H1 (cell line): ENCODE results near the gene TSSC4. TPM values are rescaled to one million over a fixed set of nuclear protein-coding genes. Genes with fewer than 3 reads are reported as not detected.

Experiments
- CTCF ChIA-PET: fragments of 300-600 bp; sonication (Branson Sonifier 250); formaldehyde crosslinking; loops from one replicate; lab custom pipeline; 2021; ENCODE audit not compliant: partially characterized antibody; lab: Charles Lee
- POLR2A ChIA-PET: fragments of 300-600 bp; sonication (Branson Sonifier 250); formaldehyde crosslinking; loops from one replicate; lab custom pipeline; 2021; ENCODE audit warnings: inconsistent platforms; ENCODE audit not compliant: partially characterized antibody; lab: Charles Lee
- DNase-seq, 2 experiments: peaks; one replicate each; pipeline versions ENCODE4 v3.0.0 to v3.0.0-alpha.2; 2010 to 2022; ENCODE audit warnings: low spot score in 2 of 2, low read depth in 1 of 2, mixed read lengths in 1 of 2
- FAIRE-seq: peaks from 2 replicates; lab custom pipeline; 2011; peaks lifted over from hg19 to GRCh38; lab: Jason Lieb, UNC
- H2AFZ ChIP-seq: 2 replicates; pipeline ENCODE4 v1.8.1; 2012; ENCODE audit warnings: low read length, inconsistent platforms
- H2AK5ac ChIP-seq: 2 replicates; pipeline ENCODE4 v1.6.1; 2013; ENCODE audit warnings: low read depth, low read length
- H2BK120ac ChIP-seq: replicated peaks from 2 replicates; pipeline ENCODE3; 2013; ENCODE audit warnings: low read depth, low read length, inconsistent platforms
- H2BK12ac ChIP-seq: 2 replicates; pipeline ENCODE4 v1.6.1; 2013; ENCODE audit warnings: low read depth, low read length
- H2BK15ac ChIP-seq: 2 replicates; pipeline ENCODE4 v1.6.1; 2013; ENCODE audit warnings: low read length
- H2BK20ac ChIP-seq: 2 replicates; pipeline ENCODE4 v1.6.1; 2013; ENCODE audit warnings: low read length
- H2BK5ac ChIP-seq: 2 replicates; pipeline ENCODE4 v1.6.1; 2013; ENCODE audit warnings: low read depth, low read length
- H3K14ac ChIP-seq: 2 replicates; pipeline ENCODE4 v1.6.1; 2013; ENCODE audit warnings: inconsistent platforms; ENCODE audit not compliant: insufficient read length
- H3K18ac ChIP-seq: 2 replicates; pipeline ENCODE4 v1.6.1; 2013; ENCODE audit warnings: low read length; ENCODE audit errors: extremely low read depth
- H3K23ac ChIP-seq: 2 replicates; pipeline ENCODE4 v1.6.1; 2013; ENCODE audit warnings: inconsistent platforms; ENCODE audit not compliant: insufficient read length
- H3K23me2 ChIP-seq: 2 replicates; pipeline ENCODE4 v1.6.1; 2013; ENCODE audit warnings: low read depth, low read length
- H3K27ac ChIP-seq: 2 replicates; pipeline ENCODE4 v1.6.1; 2011; ENCODE audit warnings: low read depth, low read length, inconsistent platforms
- H3K27me3 ChIP-seq, 4 experiments: replicated peaks in 1 of 4; 1 replicate in 1 of 4; 2 replicates in 3 of 4; pipeline versions ENCODE4 v1.6.1 to v1.8.1; 2011 to 2013; ENCODE audit warnings: low read length in 3 of 4, mild to moderate bottlenecking in 3 of 4, inconsistent platforms in 2 of 4, mixed read lengths in 2 of 4, moderate library complexity in 1 of 4; ENCODE audit not compliant: control insufficient read depth in 3 of 4, insufficient read depth in 3 of 4; ENCODE audit errors: extremely low read depth in 1 of 4
- H3K36me3 ChIP-seq, 4 experiments: 2 replicates each; pipeline versions ENCODE4 v1.6.1 to v1.8.1; 2011 to 2013; ENCODE audit warnings: mild to moderate bottlenecking in 4 of 4, low read length in 3 of 4, moderate library complexity in 2 of 4, control low read depth in 1 of 4, inconsistent platforms in 1 of 4; ENCODE audit not compliant: insufficient read depth in 4 of 4, control insufficient read depth in 2 of 4
- H3K4ac ChIP-seq: replicated peaks from 2 replicates; pipeline ENCODE3; 2013; ENCODE audit warnings: low read length, low read depth, mixed read lengths, inconsistent platforms; ENCODE audit not compliant: insufficient read length
- H3K4me1 ChIP-seq, 4 experiments: replicated peaks in 1 of 4; 1 replicate in 1 of 4; 2 replicates in 3 of 4; pipeline versions ENCODE4 v1.6.1 to v1.8.1; 2011 to 2013; ENCODE audit warnings: low read length in 3 of 4, inconsistent platforms in 2 of 4, mixed read lengths in 1 of 4; ENCODE audit not compliant: insufficient read depth in 4 of 4, control insufficient read depth in 3 of 4
- H3K4me2 ChIP-seq, 2 experiments: 2 replicates each; pipeline versions ENCODE4 v1.6.1 to v1.8.1; 2011 to 2013; ENCODE audit warnings: low read depth in 2 of 2, low read length in 2 of 2, control low read depth in 1 of 2, inconsistent platforms in 1 of 2, mild to moderate bottlenecking in 1 of 2; ENCODE audit not compliant: insufficient read depth in 1 of 2
- H3K4me3 ChIP-seq, 4 experiments: fragments of 200-600, 300-600 bp in 1 of 4; sonication (generic), shearing (Covaris generic), sonication (Bioruptor Twin) in 1 of 4; 2 replicates each; pipeline versions ENCODE4 v1.5.1 to v1.8.1; 2011 to 2016; ENCODE audit warnings: low read length in 4 of 4, low read depth in 3 of 4, control low read depth in 2 of 4, inconsistent platforms in 2 of 4, mild to moderate bottlenecking in 2 of 4, mixed read lengths in 1 of 4, moderate library complexity in 1 of 4; ENCODE audit not compliant: insufficient read depth in 2 of 4; ENCODE audit errors: extremely low read depth in 1 of 4
- H3K56ac ChIP-seq: replicated peaks from 2 replicates; pipeline ENCODE3; 2013; ENCODE audit warnings: low read depth, mild to moderate bottlenecking, mixed read lengths, low read length, inconsistent platforms; ENCODE audit not compliant: insufficient read length
- H3K79me1 ChIP-seq: 2 replicates; pipeline ENCODE4 v1.6.1; 2013; ENCODE audit warnings: low read depth, low read length, control low read depth
- H3K79me2 ChIP-seq, 2 experiments: 2 replicates each; pipeline versions ENCODE4 v1.6.1 to v1.8.1; 2012 to 2013; ENCODE audit warnings: low read length in 2 of 2, mild to moderate bottlenecking in 2 of 2, inconsistent platforms in 1 of 2; ENCODE audit not compliant: insufficient read depth in 2 of 2, control insufficient read depth in 1 of 2
- H3K9ac ChIP-seq, 4 experiments: replicated peaks in 1 of 4; 1 replicate in 1 of 4; 2 replicates in 3 of 4; pipeline versions ENCODE4 v1.6.1 to v1.8.1; 2011 to 2013; ENCODE audit warnings: low read depth in 3 of 4, low read length in 3 of 4, control low read depth in 2 of 4, mild to moderate bottlenecking in 2 of 4, moderate library complexity in 2 of 4, inconsistent platforms in 1 of 4; ENCODE audit errors: extremely low read depth in 1 of 4
- H3K9me3 ChIP-seq, 2 experiments: 2 replicates each; pipeline versions ENCODE4 v1.6.1 to v1.8.1; 2012 to 2013; ENCODE audit warnings: mild to moderate bottlenecking in 2 of 2, moderate library complexity in 2 of 2, control low read depth in 1 of 2, inconsistent platforms in 1 of 2, low read depth in 1 of 2, low read length in 1 of 2, mixed read lengths in 1 of 2; ENCODE audit not compliant: insufficient read depth in 2 of 2
- H4K20me1 ChIP-seq, 2 experiments: replicated peaks in 1 of 2; 2 replicates each; pipeline versions ENCODE3 to v1.8.1; 2011 to 2013; ENCODE audit warnings: inconsistent platforms in 2 of 2, low read length in 2 of 2, mild to moderate bottlenecking in 1 of 2; ENCODE audit not compliant: insufficient read depth in 2 of 2, control insufficient read depth in 1 of 2
- H4K5ac ChIP-seq: 2 replicates; pipeline ENCODE4 v1.6.1; 2013; ENCODE audit warnings: low read length, low read depth, mixed read lengths, inconsistent platforms; ENCODE audit not compliant: insufficient read length
- H4K8ac ChIP-seq: 2 replicates; pipeline ENCODE4 v1.8.0; 2013; ENCODE audit warnings: mild to moderate bottlenecking, moderate library complexity, low read length, inconsistent platforms; ENCODE audit not compliant: insufficient read depth; ENCODE audit errors: extremely low read depth
- H4K91ac ChIP-seq: replicated peaks from 2 replicates; pipeline ENCODE3; 2013; ENCODE audit warnings: low read length, mixed read lengths, inconsistent platforms; ENCODE audit not compliant: insufficient read length
- ATF3 ChIP-seq: IDR thresholded peaks from 2 replicates; pipeline ENCODE4 v1.6.1; 2011; ENCODE audit warnings: low read depth, mild to moderate bottlenecking, low read length; ENCODE audit not compliant: insufficient read depth
- E2F6 ChIP-seq: IDR thresholded peaks from 2 replicates; pipeline ENCODE4 v1.6.1; 2012; ENCODE audit warnings: inconsistent platforms
- KDM5A ChIP-seq: fragments of 200-600 bp; IDR thresholded peaks from 2 replicates; pipeline ENCODE4 v1.7.1; 2012; ENCODE audit warnings: mild to moderate bottlenecking, low read length, inconsistent platforms, mixed read lengths
- RBBP5 ChIP-seq: IDR thresholded peaks from 2 replicates; pipeline ENCODE4 v1.7.1; 2012; ENCODE audit warnings: low read depth, mild to moderate bottlenecking, inconsistent platforms, low read length, moderate library complexity, borderline replicate concordance
- RFX5 ChIP-seq: IDR thresholded peaks from 2 replicates; pipeline ENCODE4 v1.6.1; 2011; ENCODE audit warnings: low read depth, low read length, improper control_type of control experiment, borderline replicate concordance
- SIRT6 ChIP-seq: IDR thresholded peaks from one replicate; pipeline ENCODE4 v1.7.1; 2012; ENCODE audit warnings: low read length, inconsistent platforms
- SP2 ChIP-seq: IDR thresholded peaks from 2 replicates; pipeline ENCODE4 v1.6.1; 2012; ENCODE audit warnings: mild to moderate bottlenecking, low read length, inconsistent platforms
- TAF1 ChIP-seq: IDR thresholded peaks from 2 replicates; pipeline ENCODE4 v1.6.1; 2011; ENCODE audit warnings: mild to moderate bottlenecking, low read depth, low read length
- WGBS, 2 experiments: shearing (Covaris generic) in 1 of 2; methylation state at CpG; one replicate each; pipeline versions ENCODE4 v1.1.6 to v1.1.7; 2013 to 2015; ENCODE audit warnings: low lambda C conversion rate in 2 of 2, mixed read lengths in 2 of 2, inconsistent platforms in 1 of 2, low coverage in 1 of 2, missing lambda C conversion rate in 1 of 2; ENCODE audit not compliant: insufficient replicate concordance in 2 of 2, insufficient coverage in 1 of 2, insufficient read length in 1 of 2; ENCODE audit errors: extremely low coverage in 1 of 2, missing lambda C conversion rate in 1 of 2; 5-methylcytosine and 5-hydroxymethylcytosine counted together
- polyA plus RNA-seq, 7 experiments: library from polyadenylated mRNA; depleted of rRNA in 3 of 7; stranded (reverse) in 5 of 7; unstranded in 2 of 7; fragments of >200 nt in 5 of 7; fragments of 200-250 nt in 2 of 7; gene quantifications; 1 replicate in 5 of 7; 2 replicates in 1 of 7; 4 replicates in 1 of 7; pipeline versions ENCODE4 v1.2.1 to v1.2.3, GENCODE V29; 2011 to 2013; ENCODE audit warnings: missing spikeins in 2 of 7, mixed read lengths in 2 of 7
- total RNA-seq: library from RNA; stranded (reverse); fragmentation: NEBNext Ultra II Directional; extraction: Animal tissue kit (Norgen Biotek cat#: 25700); gene quantifications from 2 replicates; pipeline ENCODE4 v1.2.1, GENCODE V29; 2021
- TF ChIP-seq, protein P1 (sequence below): IDR thresholded peaks from 2 replicates; pipeline ENCODE4 v1.6.1; 2012; ENCODE audit warnings: low read length, inconsistent platforms

The TSSC4 gene
- total and polyA plus RNA-seq, 2 of the 8 experiments (the other 6 are each of a cell fraction or from before 2014, with no cell fraction given), result 34.0 to 39.3 TPM

GRCh38 chr11:2406451-2406850 is 5.9 kb downstream of the TSSC4 start:
- Histone ChIP-seq H3K23ac (no peak overlapping the region), H2BK120ac (no peak overlapping the region), H2BK5ac (no peak overlapping the region), H4K8ac (peak overlapping the region; percentile 85; the same call in 1 of the 2 replicates), H3K9me3 (no peaks in the 10 kb centered on the region), H4K20me1 (peaks cover 3 to 5% of the 10 kb centered on the region in 2 experiments), H2BK20ac (no peak overlapping the region), H3K4me1 (peaks cover 0 to 7% (median 3%) of the 10 kb centered on the region in 4 experiments; a peak in 5 of 7 replicates), H3K27ac (no peak overlapping the region), H3K9ac (no peak overlapping the region), H3K23me2 (peaks cover 1% of the 10 kb centered on the region; the same call in 1 of the 2 replicates), H3K4ac (no peak overlapping the region), H3K36me3 (peaks cover 2 to 14% (median 10%) of the 10 kb centered on the region in 4 experiments; a peak in 4 of 8 replicates), H2AFZ (no peak overlapping the region), H3K18ac (no peak overlapping the region), H3K79me2 (peaks cover 0 to 8% of the 10 kb centered on the region in 2 experiments; a peak in 3 of 4 replicates), H3K14ac (no peak overlapping the region), H2BK12ac (no peak overlapping the region), H3K79me1 (no peaks in the 10 kb centered on the region; the same call in 1 of the 2 replicates), H3K27me3 (no peaks in the 10 kb centered on the region), H3K4me2 (no peak overlapping the region), H4K91ac (no peak overlapping the region), H3K4me3 (no peak overlapping the region), H2BK15ac (peak overlapping the region; percentile 46; the same call in 1 of the 2 replicates), H3K56ac (no peak overlapping the region), H2AK5ac (no peak overlapping the region), H4K5ac (no peak overlapping the region)
- no peak for DNase-seq
- ChIA-PET POLR2A (interaction anchor here (3.4 kb wide), 1 partner anchor 13 kb away, joined by 17 read pairs; no protein-coding TSS in a partner anchor), CTCF (interaction anchor here (1.1 to 14.1 kb wide), 3 partner anchors 13 to 101 kb away, joined by 3 to 196 read pairs (median 64); no protein-coding TSS in a partner anchor)
- no peak for FAIRE-seq
- TF ChIP-seq SP2 (no peak), ATF3 (no peak), E2F6 (no peak), KDM5A (no peak), TAF1 (no peak), RFX5 (no peak), SIRT6 (no peak), RBBP5 (no peak)
- TF ChIP-seq, protein P1, sequence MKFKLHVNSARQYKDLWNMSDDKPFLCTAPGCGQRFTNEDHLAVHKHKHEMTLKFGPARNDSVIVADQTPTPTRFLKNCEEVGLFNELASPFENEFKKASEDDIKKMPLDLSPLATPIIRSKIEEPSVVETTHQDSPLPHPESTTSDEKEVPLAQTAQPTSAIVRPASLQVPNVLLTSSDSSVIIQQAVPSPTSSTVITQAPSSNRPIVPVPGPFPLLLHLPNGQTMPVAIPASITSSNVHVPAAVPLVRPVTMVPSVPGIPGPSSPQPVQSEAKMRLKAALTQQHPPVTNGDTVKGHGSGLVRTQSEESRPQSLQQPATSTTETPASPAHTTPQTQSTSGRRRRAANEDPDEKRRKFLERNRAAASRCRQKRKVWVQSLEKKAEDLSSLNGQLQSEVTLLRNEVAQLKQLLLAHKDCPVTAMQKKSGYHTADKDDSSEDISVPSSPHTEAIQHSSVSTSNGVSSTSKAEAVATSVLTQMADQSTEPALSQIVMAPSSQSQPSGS, result no peak
- 85% methylated on average over 13 of the region's 14 CpGs; no CpG with 5 or more reads in 1 of the 2 experiments for WGBS, 2 experiments
